ENCODE results near the gene PPA2.

- TF ChIP-seq, protein P1, sequence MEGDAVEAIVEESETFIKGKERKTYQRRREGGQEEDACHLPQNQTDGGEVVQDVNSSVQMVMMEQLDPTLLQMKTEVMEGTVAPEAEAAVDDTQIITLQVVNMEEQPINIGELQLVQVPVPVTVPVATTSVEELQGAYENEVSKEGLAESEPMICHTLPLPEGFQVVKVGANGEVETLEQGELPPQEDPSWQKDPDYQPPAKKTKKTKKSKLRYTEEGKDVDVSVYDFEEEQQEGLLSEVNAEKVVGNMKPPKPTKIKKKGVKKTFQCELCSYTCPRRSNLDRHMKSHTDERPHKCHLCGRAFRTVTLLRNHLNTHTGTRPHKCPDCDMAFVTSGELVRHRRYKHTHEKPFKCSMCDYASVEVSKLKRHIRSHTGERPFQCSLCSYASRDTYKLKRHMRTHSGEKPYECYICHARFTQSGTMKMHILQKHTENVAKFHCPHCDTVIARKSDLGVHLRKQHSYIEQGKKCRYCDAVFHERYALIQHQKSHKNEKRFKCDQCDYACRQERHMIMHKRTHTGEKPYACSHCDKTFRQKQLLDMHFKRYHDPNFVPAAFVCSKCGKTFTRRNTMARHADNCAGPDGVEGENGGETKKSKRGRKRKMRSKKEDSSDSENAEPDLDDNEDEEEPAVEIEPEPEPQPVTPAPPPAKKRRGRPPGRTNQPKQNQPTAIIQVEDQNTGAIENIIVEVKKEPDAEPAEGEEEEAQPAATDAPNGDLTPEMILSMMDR (IDR thresholded peaks at IDR 0.05), result no peak
- TF ChIP-seq POLR2A (IDR thresholded peaks at IDR 0.05), result no peak
These were observed 86.4 kb downstream of the PPA2 start for GRCh38 chr4:105387466-105387865.

Measured in adrenal gland (tissue), 5 donors.